Sigmoid colon (tissue), 7 donors: ENCODE measurements around the gene RASEF. TPM values are rescaled to one million over a fixed set of nuclear protein-coding genes. Genes with fewer than 3 reads are reported as not detected.

ENCODE experiments used
- DNase-seq: peaks from one replicate; pipeline ENCODE4 v3.0.0-alpha.2; 2019
- H3K27ac ChIP-seq, 4 donors: fragments of 200-600 bp; sonication (generic); one replicate each; pipeline ENCODE4 v1.5.1; 2016 to 2019; ENCODE audit warnings: mild to moderate bottlenecking in 1 of 4
- H3K27me3 ChIP-seq, 3 donors: fragments of 200-600 bp; sonication (generic); one replicate each; pipeline ENCODE4 v1.5.1; 2019; ENCODE audit warnings: mild to moderate bottlenecking in 1 of 3
- H3K36me3 ChIP-seq, 4 donors: fragments of 200-600 bp; sonication (generic); one replicate each; pipeline ENCODE4 v1.5.1; 2016 to 2019
- H3K4me1 ChIP-seq, 4 donors: fragments of 200-600 bp; sonication (generic); one replicate each; pipeline ENCODE4 v1.5.1; 2017 to 2019
- H3K4me3 ChIP-seq, 4 donors: fragments of 200-600 bp; sonication (generic); one replicate each; pipeline ENCODE4 v1.5.1; 2017 to 2019; ENCODE audit warnings: mild to moderate bottlenecking in 2 of 4, moderate library complexity in 1 of 4
- H3K9me3 ChIP-seq, 4 donors: fragments of 200-600 bp in 3 of 4; sonication (generic) in 3 of 4; one replicate each; pipeline versions ENCODE4 v1.5.1 to v1.6.1; 2013 to 2019
- EP300 ChIP-seq, 4 donors: sonication (generic); formaldehyde crosslinking; IDR thresholded peaks; one replicate each; pipeline ENCODE4 v1.6.1; 2017; ENCODE audit warnings: antibody characterized with exemption in 4 of 4
- POLR2A ChIP-seq, 2 donors: fragments of 450-650 bp; IDR thresholded peaks; one replicate each; pipeline ENCODE4 v1.6.1; 2016; ENCODE audit warnings: antibody characterized with exemption in 2 of 2, mild to moderate bottlenecking in 2 of 2, moderate library complexity in 2 of 2
- POLR2AphosphoS5 ChIP-seq, 4 donors: sonication (generic); formaldehyde crosslinking; IDR thresholded peaks; one replicate each; pipeline ENCODE4 v1.6.1; 2017; ENCODE audit warnings: antibody characterized with exemption in 4 of 4
- WGBS, 2 donors: extraction: QIAGEN DNeasy Blood & Tissue Kit; methylation state at CpG; one replicate each; pipeline ENCODE4 v1.1.7; 2013; 5-methylcytosine and 5-hydroxymethylcytosine counted together
- intact Hi-C: fragments of 100-400 bp; cut with DNase I; formaldehyde crosslinking; loops from one replicate; pipeline ENCODE4 v1.15.1; 2023
- polyA plus RNA-seq, 3 donors: library from polyadenylated mRNA; stranded (reverse); fragments of 200-250 nt; gene quantifications; one replicate each; pipeline ENCODE4 v1.2.3, GENCODE V29; 2013
- total RNA-seq, 4 donors: library from RNA; depleted of rRNA; stranded (reverse); fragments of >200 nt; gene quantifications; one replicate each; pipeline ENCODE4 v1.1.0, GENCODE V29; 2016
- TF ChIP-seq, protein P1 (sequence below), 4 experiments: fragments of 450-650 bp in 3 of 4; fragments of 200-600 bp in 1 of 4; IDR thresholded peaks; one replicate each; pipeline ENCODE4 v1.5.1; 2016 to 2019; ENCODE audit warnings: antibody characterized with exemption in 4 of 4, mild to moderate bottlenecking in 3 of 4, moderate library complexity in 2 of 4
- donor health status: healthy with polysubstance abuse.
- donor health status: Bipolar disorder and iron deficiency.
- donor health status: healthy.

The RASEF gene
- total and polyA plus RNA-seq, 7 donors, result 0.16 to 24.0 (median 1.1) TPM

GRCh38 chr9:82997476-82998140 lies 65.3 kb downstream of the RASEF start:
- no peak for DNase-seq
- H3K36me3 ChIP-seq, result no peaks in the 10 kb centered on the region
- intact Hi-C loops, result no loop called here
- H3K27ac ChIP-seq, result no peak overlapping the region
- no peaks in the 10 kb centered on the region for H3K27me3 ChIP-seq
- TF ChIP-seq, protein P1, sequence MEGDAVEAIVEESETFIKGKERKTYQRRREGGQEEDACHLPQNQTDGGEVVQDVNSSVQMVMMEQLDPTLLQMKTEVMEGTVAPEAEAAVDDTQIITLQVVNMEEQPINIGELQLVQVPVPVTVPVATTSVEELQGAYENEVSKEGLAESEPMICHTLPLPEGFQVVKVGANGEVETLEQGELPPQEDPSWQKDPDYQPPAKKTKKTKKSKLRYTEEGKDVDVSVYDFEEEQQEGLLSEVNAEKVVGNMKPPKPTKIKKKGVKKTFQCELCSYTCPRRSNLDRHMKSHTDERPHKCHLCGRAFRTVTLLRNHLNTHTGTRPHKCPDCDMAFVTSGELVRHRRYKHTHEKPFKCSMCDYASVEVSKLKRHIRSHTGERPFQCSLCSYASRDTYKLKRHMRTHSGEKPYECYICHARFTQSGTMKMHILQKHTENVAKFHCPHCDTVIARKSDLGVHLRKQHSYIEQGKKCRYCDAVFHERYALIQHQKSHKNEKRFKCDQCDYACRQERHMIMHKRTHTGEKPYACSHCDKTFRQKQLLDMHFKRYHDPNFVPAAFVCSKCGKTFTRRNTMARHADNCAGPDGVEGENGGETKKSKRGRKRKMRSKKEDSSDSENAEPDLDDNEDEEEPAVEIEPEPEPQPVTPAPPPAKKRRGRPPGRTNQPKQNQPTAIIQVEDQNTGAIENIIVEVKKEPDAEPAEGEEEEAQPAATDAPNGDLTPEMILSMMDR (IDR thresholded peaks at IDR 0.05), result no peak
- TF ChIP-seq POLR2A (IDR thresholded peaks at IDR 0.05) (no peak), POLR2AphosphoS5 (IDR thresholded peaks at IDR 0.05) (no peak), EP300 (IDR thresholded peaks at IDR 0.05) (no peak)
- H3K9me3 ChIP-seq, result no peaks in the 10 kb centered on the region
- no peaks in the 10 kb centered on the region for H3K4me1 ChIP-seq
- H3K4me3 ChIP-seq, result no peak overlapping the region
- 95 to 97% methylated on average over 6 of the region's 6 CpGs for WGBS, 2 donors

GRCh38 chr9:82996941-82997340 lies 66.0 kb downstream of the RASEF start:
- no peaks in the 10 kb centered on the region for H3K4me1 ChIP-seq
- H3K36me3 ChIP-seq, result no peaks in the 10 kb centered on the region
- 93% methylated on average over 4 of the region's 4 CpGs for WGBS, 2 donors
- intact Hi-C loops, result no loop called here
- H3K9me3 ChIP-seq, result no peaks in the 10 kb centered on the region
- H3K27ac ChIP-seq, result no peak overlapping the region
- no peak overlapping the region for H3K4me3 ChIP-seq
- TF ChIP-seq, protein P1 (IDR thresholded peaks at IDR 0.05), result no peak
- TF ChIP-seq EP300 (IDR thresholded peaks at IDR 0.05) (no peak), POLR2A (IDR thresholded peaks at IDR 0.05) (no peak), POLR2AphosphoS5 (IDR thresholded peaks at IDR 0.05) (no peak)
- no peak for DNase-seq
- no peaks in the 10 kb centered on the region for H3K27me3 ChIP-seq

DNA sequence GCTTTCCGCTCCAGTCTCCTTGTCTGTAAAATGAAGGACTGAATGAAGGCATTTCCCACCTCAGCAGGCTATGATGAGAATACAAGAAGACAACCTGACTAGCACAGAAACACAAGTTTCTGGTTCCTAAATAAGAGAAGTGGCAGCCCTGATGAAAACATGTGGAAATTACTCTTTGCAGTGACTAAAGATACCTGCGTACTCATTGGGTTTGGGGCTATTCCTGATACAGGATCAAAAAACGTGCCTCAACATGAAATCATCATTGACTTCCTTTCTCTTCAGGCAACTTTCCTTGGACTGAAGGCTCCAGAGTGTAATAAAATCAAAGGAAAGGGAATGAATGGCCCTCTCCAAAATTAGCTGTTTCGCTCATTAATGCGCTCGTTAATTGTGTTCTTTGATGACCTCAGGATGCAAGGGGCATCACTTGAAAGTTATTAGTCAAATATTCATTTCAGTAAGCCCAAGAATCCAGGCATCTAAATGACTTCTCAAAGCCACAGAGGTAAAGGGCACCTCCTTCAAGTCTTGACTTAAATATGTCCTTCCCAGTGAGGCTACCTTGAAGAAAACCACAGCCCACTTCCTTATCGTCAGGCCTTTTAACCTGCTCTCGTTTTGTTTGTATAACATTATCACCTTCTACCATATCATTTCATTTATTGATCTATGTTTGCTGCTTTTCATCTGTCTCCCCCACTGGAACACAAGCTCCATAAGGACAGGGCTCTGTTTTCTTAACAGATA lies 68.9 kb downstream of the RASEF start:
- 78 to 79% methylated on average over 8 of the region's 8 CpGs for WGBS, 2 donors
- intact Hi-C loops, result no loop called here
- Histone ChIP-seq H3K27me3 (no peaks in the 10 kb centered on the region), H3K36me3 (no peaks in the 10 kb centered on the region), H3K4me3 (no peak overlapping the region), H3K4me1 (no peaks in the 10 kb centered on the region), H3K9me3 (no peaks in the 10 kb centered on the region), H3K27ac (no peak overlapping the region)
- no peak for DNase-seq
- TF ChIP-seq EP300 (IDR thresholded peaks at IDR 0.05) (no peak), POLR2A (IDR thresholded peaks at IDR 0.05) (no peak), POLR2AphosphoS5 (IDR thresholded peaks at IDR 0.05) (no peak)
- TF ChIP-seq, protein P1 (IDR thresholded peaks at IDR 0.05), result no peak

DNA sequence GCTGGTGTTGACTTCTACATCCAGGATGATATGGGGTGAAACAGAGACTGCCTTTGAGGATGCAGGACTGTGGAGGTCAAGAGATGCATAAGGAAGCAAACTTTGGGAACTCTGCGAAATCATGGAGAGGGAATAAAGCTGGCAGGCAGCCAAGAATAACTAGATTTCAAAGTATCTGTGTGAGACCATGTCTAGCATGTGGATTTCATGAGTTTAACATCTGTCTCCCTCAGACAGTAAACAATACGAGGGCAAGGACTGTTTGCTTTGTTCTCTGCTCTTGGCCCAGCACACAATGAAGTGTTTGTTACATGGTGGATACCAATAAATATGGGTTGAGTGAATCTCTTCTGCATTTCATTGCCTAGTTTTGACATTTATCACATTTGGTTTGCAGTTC lies 71.3 kb downstream of the RASEF start:
- TF ChIP-seq EP300 (IDR thresholded peaks at IDR 0.05), result no peak
- TF ChIP-seq POLR2AphosphoS5 (IDR thresholded peaks at IDR 0.05), result no peak
- no peak for TF ChIP-seq POLR2A (IDR thresholded peaks at IDR 0.05)
- Histone ChIP-seq H3K27me3 (no peaks in the 10 kb centered on the region), H3K27ac (no peak overlapping the region), H3K4me3 (no peak overlapping the region), H3K4me1 (no peaks in the 10 kb centered on the region), H3K36me3 (no peaks in the 10 kb centered on the region), H3K9me3 (no peaks in the 10 kb centered on the region)
- no peak for DNase-seq
- intact Hi-C loops, result no loop called here
- WGBS, 2 donors, result 12 to 61% methylated on average over 2 of the region's 2 CpGs

GRCh38 chr9:82989929-82990328 lies 73.0 kb downstream of the RASEF start:
- Histone ChIP-seq H3K27me3 (no peaks in the 10 kb centered on the region), H3K36me3 (no peaks in the 10 kb centered on the region), H3K4me1 (no peaks in the 10 kb centered on the region), H3K9me3 (no peaks in the 10 kb centered on the region), H3K4me3 (no peak overlapping the region), H3K27ac (no peak overlapping the region)
- DNase-seq, result no peak
- WGBS, 2 donors, result 50 to 66% methylated on average over 4 of the region's 4 CpGs
- TF ChIP-seq EP300 (IDR thresholded peaks at IDR 0.05) (no peak), POLR2AphosphoS5 (IDR thresholded peaks at IDR 0.05) (no peak), POLR2A (IDR thresholded peaks at IDR 0.05) (no peak)
- TF ChIP-seq, protein P1 (IDR thresholded peaks at IDR 0.05), result no peak
- intact Hi-C loops, result no loop called here
